GM21367 (cell line): ENCODE data around the gene NEURL1B.
"Not testable (repeated sequence)": the region's sequence is repeated elsewhere in the genome, so short reads cannot be mapped to it uniquely, and the experiment has no call there.

Experiments
- ATAC-seq: cut with Tn5 transposase; IDR thresholded peaks from one replicate; pipeline ENCODE4 v1.9.1; 2021; ENCODE audit not compliant: unreplicated experiment

Gene NEURL1B

DNA sequence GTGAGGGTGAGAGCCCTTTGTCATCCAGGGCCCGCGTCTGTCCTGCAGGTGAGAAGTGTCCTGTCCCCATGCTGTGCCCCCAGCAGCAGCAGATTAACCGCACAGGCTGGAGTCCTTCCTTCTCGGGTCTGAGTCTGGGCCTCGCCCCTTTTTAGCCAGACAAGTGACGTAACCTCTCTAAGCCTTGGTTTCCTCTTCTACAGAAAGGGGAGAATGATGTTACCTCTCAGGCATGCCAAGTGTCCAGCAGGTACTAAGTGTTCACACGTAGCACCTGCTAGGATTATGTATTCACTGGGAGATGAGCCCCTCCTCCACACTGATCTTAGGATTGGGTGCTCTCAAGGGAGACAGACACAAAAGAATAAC is 6.9 kb downstream of the NEURL1B start:
- no peak for ATAC-seq

DNA sequence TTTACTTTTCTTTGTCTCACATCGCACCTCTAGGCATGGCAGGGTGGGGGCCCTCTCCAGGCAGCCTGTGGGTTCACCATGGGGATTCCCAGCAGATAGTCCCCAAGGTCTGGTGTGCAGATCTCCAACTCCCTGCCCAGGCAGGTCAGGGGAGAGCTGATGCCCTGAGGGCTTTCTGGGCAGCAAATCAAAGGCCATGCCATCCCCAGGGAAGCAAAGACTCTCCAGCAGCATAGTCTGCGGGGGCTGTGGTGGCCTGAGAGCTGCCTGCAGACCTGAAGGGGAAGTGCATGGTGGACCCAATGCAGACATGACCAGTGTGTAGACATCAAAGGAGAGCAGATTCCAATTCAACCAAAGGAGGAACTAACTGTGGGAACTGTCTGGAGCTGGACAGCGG is 7.7 kb downstream of the NEURL1B start:
- ATAC-seq, result no peak

DNA sequence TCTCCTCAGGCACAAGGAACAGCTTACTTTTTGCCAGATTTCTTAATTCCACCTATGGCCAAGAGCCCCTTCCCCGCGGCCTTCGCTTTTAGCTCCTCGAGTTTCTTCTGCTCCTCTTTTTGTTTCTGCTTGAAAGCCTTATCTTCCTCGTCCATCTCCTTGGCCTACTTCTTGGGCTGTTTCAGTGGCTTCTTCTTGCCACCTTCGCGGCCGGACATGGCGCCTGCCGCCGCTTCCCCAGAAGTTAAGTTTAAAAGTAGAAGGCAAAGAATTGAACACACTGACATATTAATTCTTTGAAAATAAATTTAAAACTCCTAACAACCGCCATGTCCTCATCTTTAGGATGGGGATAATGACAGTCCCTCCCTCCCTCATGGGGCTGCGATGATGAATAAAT is 15.4 kb downstream of the NEURL1B start:
- not testable (repeated sequence) for ATAC-seq

DNA sequence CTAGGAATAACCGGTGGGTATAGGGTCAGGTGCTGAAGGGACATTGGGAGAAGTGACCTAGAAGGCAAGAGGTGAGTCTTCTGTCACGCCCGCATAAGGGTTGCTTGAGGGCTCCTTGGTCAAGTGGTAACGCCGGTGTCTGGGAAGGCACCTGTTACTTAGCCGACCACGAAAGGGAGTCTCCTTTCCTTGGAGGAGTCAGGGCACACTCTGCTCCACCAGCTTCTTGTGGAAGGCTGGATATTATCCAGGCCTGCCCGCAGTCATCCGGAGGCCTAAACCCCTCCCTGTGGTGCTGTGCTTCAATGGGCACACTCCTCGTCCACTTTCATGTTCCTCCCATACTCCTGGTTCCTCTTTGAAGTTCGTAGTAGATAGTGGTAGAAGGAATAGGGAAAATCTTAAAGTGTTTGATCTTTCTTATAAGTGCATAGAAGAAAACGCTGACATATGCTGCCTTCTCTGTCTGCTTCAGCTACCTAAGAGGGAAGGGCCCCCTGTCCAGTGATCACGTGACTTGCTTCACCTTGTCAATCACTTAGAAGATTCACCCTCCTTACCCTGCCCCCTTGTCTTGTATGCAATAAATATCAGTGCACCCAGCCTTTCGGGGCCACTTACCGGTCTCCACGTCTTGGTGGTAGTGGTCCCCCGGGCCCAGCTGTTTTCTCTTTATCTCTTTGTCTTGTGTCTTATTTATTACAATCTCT is 16.6 kb downstream of the NEURL1B start:
- not testable (repeated sequence) for ATAC-seq

DNA sequence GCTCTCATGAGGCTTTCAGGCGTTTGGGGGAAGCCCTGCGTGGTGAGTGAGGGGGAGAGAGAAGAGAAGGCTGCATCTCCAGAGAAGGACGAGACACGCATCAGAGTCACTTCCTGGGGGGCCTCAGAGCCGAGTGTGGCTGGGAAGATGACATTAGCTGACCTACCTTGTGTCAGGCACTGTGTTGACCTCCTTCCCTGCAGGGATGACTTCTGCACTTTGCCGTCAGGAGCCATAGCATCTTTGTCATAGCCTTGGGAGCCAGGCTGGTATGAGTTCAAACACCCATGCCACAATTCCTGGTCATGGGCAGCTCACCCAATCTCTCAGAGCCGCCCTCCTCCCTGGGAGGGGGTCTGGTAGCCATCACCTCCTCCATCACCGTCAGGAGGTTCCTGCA is 17.3 kb downstream of the NEURL1B start:
- ATAC-seq, result no peak

DNA sequence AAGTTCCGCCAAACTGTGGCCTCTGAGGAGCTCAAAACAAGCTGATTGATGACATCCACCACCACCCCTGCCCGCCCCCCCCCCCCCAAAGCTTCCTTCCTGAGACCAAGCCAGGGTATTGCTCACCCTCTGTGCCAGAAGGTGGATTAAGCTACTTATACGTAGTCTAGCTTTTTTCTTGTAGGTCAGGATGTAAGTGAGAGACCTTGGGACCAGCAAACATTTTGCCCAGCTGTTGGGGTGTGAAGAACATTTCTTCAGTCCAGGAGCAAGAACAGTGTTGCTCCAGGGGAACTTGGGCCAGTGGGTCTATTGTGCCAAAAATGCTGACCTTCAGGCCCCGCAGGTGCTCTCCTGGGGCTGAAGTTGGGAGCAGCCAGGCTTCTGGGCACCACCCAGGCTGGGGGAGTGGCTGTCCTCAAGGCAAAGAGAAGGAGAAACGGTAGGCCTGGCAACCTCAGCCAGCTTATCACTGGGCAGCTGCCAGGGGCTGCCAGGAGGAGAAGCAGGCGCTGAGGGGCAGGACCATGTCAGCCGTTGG is 18.0 kb downstream of the NEURL1B start:
- no peak for ATAC-seq

DNA sequence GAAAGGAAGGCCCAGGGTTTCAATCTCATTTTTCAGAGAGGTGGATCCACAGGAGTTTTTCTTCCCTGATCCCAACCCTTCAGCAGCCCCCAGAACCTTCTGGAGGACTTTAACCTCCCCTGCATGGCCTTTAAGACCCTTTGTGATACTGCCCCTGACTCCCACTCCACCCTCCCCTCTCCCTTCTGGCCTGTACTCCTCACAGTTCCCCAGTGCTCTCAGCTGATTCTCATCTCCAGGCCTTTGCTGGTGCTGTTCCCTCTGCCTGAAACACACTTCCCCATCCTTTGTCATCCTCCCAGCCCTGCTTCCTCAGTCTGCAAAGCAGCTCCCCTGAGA is 18.5 kb downstream of the NEURL1B start:
- ATAC-seq, result no peak

DNA sequence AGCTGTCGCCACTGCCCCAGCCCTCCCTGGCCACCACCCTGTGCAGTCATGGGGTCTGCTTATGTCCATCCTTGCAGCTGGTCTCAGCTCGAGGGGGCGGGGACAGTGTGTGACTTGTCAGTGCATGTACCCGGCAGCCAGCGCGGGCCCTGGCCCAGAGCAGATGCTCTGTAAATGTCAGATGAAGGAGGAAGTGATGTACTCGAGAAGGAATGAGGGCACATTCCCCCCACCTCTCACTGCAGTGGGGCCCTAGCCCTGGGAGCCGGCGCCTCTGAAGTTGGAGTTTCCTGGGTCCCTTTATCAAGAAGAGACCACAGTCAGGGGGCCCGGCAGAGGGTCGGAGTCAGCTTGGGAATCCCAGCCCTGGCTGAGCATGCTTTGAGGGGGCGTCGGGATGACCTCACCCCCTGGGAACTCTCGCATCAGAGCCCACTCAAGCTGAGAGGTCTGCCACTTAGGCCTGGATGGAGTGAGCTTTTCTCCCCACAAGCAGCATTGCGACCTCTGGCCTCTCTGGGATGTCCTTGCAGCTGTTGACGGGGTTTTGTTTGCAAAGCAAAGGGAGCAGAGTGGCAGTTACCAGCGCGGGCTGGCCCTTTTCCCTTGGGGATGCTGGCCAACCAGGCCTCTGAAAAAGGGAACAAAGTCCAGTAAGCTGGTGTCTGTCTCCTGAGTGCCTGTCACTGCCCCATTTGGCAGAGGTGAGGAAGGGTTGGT is 19.0 kb downstream of the NEURL1B start:
- ATAC-seq, result no peak

DNA sequence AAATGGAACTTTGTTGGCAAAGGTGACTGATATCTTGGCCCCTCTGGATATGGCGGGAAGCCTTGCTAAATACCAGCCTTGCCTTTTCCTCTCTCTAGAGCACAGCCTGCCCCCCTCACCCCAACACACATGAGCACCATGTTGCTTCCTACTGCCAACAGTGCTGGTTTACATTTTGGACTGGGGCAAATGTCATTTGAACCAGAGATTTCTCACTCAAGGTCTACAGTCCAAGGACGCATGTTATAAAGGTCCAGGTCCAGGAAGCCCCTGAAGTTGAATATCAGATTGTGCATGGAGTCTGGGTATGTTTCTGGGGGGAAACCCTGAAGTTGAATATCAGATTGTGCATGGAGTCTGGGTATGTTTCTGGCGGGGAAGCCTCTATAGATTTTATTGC is 19.9 kb downstream of the NEURL1B start:
- no peak for ATAC-seq

DNA sequence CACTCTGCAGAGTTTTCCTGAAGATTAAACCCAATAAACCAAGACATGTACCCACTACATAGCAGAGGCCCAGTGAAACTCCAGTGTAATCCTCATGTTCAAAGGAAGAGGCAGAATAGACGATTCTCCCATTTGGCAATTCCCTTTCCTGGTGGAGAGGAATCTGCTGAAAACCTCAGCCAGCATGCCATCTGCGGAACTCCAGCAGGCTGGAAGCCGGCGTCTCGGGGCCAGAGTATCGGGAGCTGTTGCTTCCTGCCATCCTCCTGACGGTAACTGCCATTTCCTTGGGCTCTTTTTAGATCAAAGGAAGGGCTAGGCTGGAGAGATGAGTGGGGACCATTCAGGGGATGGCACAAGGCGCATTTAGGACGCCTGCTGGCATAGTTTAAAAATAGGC is 20.5 kb downstream of the NEURL1B start:
- no peak for ATAC-seq

DNA sequence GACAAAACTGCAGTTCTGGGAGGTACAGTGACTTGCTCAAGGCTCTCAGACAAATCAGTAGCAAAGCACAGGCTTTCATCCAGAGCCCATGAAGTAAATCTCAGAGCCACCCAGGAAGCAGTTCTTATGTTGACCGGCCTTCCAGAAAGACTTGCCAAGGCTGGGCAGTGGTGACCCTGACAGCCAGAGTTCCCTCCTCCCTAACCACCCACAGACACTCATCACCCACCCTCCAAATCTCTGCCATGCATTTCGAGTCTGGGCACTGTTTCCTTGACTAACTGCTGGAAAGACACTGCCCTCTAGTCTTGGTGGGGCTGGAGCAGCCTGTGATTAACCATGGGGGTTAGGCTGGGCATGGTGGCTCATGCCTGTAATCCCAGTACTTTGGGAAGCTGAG is 21.5 kb downstream of the NEURL1B start:
- ATAC-seq, result no peak

DNA sequence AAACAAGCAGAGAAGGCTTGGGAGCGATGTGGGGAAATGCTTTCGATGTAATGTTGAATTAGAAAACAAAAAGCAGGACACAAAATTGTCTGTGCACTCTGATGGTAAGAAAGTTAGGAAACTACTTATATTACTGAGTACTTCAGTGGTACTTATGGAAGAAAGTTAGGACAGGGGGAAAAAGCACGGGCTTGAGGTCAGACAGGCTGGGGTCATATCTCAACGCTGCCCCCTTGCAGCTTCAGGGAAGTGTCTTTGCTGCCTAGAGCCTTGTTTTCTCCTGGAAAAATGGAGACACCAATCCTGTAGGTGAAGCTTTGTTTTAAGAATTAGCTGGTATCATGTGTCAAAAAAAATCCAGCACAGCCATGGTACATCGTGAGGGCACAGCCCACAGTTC is 23.0 kb downstream of the NEURL1B start:
- no peak for ATAC-seq

DNA sequence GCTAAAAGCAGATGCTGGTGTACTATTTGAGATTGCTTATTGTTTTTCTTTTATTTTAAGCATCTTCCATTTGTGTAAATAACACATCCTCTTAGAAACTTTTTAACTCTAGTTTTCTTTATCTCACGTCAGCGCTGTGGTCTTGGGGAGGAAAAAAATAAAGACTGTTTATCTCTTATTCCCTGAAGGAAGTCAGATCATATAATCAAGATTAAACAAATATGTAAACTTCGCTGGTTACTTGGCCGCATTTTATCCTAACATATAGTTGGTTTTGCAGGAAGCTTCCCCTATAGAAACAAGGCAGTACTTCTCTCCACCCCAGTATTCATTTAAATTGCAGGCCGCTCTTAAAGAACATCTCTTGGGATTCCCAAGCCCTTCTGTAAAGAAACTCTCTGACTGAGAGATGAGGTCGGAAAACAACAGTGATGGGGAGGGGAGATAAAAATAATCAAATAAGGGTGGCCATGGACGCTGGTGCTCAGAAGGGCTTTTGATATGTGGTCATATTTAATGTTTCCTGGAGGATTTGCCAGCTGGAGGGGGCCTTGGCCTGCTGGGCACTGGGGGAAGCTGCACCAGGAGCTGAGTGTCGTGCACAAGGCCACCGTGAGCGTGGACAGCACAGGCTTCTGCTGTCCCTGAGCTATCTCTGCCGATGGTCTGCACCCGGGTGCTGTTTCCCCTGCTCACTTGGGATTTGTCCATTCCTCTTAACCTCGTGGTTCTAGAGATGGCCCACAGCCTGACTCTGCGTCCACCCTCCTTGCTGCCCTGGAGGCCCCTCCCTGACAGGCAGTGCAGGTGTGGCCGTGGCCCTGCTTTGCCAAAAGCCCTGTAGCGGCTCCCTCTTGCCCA is 23.8 kb downstream of the NEURL1B start:
- no peak for ATAC-seq

DNA sequence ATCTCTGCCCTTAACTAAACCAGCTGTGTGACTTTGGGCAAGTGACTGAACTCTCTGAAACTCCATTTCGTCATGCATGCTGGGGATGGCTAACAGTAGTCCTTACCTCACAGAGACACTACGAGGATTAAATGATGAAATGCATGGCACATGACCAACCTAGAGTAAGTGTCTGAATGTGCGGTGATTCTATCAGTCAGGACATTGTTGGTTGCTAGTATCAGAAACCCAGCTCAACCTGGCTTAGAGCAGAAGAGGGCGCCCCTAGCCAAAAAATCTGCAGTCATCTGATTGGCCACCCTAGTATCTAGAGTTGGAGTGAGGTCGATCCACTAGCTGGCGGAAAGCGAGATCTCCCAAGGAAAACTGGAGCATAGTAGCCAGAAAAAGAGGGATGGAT is 25.2 kb downstream of the NEURL1B start:
- ATAC-seq, result no peak

DNA sequence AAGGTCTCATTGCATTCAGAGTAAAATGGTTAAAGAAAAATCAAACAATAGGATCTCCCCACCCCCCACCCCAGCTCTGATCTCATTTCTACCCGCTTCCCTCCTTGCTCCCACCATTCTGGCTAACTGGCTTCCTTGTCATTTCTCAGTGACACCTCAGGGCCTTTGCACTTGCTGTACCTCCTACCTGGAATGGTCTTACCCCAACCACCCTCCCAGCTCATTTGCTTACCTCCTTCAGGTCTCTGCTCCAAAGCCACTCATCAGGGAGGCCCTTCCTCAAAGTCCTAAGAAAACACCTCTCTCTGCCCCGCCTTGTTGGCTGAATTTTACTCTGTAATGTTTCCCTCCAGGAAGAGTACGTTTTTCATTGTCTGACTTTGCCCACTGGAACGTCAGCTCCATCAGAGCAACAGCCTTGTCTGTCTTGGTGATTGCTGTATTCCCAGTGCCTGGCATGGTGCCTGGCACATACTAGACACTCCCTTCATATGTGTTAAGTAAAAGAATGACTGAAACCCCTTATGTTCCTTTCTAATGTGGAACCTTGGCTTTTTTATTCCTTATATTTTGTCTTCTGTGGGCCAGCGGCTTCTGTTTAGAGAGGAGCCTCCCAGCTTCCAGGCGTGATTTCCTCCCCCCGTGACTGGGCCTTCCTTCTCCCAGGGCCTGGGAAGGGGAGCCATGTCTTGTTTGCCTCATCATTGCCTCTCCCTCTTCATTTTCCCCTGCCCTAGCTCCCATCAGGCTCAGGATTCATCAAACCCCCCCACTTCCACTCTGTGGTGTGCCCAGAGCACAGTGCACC is 26.9 kb downstream of the NEURL1B start:
- no peak for ATAC-seq

DNA sequence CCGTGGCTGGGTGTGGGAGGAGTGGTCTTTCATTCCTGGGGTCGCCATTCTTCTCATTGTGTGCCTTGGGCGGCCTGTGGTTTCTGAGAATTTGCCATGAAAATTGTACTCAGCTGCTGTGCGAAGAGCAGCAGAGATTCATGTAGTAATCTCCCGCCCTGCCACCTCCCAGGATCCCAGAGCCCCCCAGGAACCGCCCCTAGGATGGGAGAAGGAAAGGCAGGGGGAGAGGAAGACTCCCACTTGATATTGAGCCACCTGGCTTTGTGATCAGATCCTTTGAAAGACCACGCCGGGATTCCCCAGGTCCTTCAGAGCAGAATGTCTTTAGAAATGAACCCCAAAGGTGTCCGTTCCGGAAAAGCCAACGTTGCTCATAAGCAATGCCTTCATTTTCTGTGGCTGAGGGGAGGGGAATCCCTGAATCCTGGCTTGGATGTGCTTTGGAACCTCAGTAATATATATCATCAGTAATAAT is 27.6 kb downstream of the NEURL1B start:
- no peak for ATAC-seq

DNA sequence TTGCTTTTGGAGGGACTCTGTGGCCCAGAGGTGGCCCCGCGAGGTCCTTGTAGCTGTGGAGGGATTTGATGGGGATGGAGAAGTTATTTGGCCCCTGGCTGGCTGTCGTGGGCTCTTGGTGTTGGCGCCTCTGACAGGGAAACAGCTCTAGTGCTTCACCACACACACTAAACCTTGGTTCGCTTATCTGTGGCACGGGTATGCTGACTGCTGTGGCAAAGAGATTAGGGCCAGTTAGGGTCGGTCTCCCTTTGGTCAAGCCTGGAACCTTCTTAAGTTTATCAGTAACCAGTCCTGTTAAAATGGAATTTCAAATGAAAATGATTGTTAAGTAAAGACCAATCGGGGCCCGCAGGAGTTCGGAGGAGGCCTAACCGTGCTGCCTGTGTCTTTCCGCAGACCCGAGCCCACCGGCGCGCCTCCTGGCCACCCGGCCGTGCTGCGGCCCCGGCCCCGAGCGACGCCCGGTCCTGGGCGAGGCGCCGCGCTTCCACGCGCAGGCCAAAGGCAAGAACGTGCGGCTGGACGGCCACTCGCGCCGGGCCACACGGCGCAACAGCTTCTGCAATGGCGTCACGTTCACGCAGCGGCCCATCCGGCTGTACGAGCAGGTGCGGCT is 28.4 kb downstream of the NEURL1B start:
- ATAC-seq, result no peak

DNA sequence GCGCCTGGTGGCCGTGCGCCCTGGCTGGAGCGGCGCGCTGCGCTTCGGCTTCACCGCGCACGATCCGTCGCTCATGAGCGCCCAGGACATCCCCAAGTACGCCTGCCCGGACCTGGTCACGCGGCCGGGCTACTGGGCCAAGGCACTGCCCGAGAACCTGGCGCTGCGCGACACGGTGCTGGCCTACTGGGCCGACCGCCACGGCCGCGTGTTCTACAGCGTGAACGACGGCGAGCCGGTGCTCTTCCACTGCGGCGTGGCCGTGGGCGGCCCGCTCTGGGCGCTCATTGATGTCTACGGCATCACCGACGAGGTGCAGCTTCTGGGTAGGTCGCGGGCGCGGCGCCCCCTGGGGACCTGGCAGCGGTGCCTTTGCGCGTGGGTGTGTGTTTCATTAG is 28.9 kb downstream of the NEURL1B start:
- no peak for ATAC-seq

DNA sequence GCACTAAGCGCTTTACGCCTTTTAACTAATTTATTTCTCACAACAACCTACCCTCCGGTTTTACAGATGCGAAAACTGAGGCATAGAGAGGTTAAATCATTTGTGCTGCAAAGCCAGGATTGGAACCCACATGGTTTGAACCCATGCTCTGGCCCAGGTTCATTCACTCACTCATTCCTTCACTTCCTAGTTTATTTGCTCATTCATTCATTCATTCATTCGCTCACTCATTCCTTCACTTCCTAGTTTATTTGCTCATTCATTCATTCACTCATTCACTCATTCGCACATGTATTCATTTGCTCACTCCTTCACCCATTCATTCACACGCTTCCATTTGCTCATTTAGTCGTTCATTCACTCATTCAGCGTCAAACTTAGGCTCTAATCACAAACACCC is 29.4 kb downstream of the NEURL1B start:
- ATAC-seq, result no peak

DNA sequence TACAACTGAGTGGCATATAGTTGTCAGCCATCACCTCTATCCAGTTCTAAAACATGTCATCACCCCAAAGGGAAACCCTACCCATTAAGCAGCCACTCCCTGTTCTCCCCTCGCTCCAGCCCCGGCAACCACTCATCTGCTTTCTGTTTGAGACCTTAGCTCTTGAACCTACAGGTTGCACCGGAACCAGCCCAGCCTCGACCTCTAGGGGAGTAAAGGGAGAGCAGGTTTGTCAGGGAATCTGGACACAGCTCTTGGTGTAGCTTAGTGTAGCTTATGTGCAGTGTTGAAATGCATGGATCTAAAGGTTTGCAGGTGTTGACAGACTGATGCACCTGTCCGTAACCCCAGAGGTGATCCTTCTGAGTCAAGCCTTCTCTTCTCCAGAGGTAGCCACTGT is 30.0 kb downstream of the NEURL1B start:
- no peak for ATAC-seq
